Dendritic cell treated with granulocyte-macrophage colony-stimulating factor and Interleukin-4, amounts not matched to agents 40 ng/mL and 50 ng/mL, for 4 days (primary cell): ENCODE measurements around the gene WDR5.

ENCODE experiments used
- H3K27ac Mint-ChIP-seq: one replicate; pipeline ENCODE4 v1.8.0; 2022; ENCODE audit warnings: mild to moderate bottlenecking, mixed read lengths
- H3K27me3 Mint-ChIP-seq: one replicate; pipeline ENCODE4 v1.8.0; 2022; ENCODE audit warnings: mild to moderate bottlenecking, mixed read lengths
- H3K36me3 Mint-ChIP-seq: one replicate; pipeline ENCODE4 v1.8.0; 2022; ENCODE audit warnings: low read depth, mixed read lengths
- H3K4me1 Mint-ChIP-seq: one replicate; pipeline ENCODE4 v1.8.0; 2022; ENCODE audit warnings: low read depth, mixed read lengths
- H3K4me3 Mint-ChIP-seq: one replicate; pipeline ENCODE4 v1.8.0; 2022; ENCODE audit warnings: mild to moderate bottlenecking, moderate library complexity, mixed read lengths
- H3K9me3 Mint-ChIP-seq: one replicate; pipeline ENCODE4 v1.8.0; 2022; ENCODE audit warnings: mixed read lengths
- intact Hi-C: fragments of 100-400 bp; cut with micrococcal nuclease; formaldehyde crosslinking; loops from one replicate; pipeline ENCODE4 v1.15.0; 2022

Gene WDR5

GRCh38 chr9:134158753-134159392, 23.0 kb downstream of the WDR5 start:
- peaks cover 5% of the 10 kb centered on the region for H3K27me3 Mint-ChIP-seq
- peaks cover 78% of the 10 kb centered on the region for H3K36me3 Mint-ChIP-seq
- no peak overlapping the region for H3K27ac Mint-ChIP-seq
- peaks cover 24% of the 10 kb centered on the region for H3K4me1 Mint-ChIP-seq
- intact Hi-C loops: no loop called here
- H3K4me3 Mint-ChIP-seq: no peak overlapping the region
- no peaks in the 10 kb centered on the region for H3K9me3 Mint-ChIP-seq

DNA sequence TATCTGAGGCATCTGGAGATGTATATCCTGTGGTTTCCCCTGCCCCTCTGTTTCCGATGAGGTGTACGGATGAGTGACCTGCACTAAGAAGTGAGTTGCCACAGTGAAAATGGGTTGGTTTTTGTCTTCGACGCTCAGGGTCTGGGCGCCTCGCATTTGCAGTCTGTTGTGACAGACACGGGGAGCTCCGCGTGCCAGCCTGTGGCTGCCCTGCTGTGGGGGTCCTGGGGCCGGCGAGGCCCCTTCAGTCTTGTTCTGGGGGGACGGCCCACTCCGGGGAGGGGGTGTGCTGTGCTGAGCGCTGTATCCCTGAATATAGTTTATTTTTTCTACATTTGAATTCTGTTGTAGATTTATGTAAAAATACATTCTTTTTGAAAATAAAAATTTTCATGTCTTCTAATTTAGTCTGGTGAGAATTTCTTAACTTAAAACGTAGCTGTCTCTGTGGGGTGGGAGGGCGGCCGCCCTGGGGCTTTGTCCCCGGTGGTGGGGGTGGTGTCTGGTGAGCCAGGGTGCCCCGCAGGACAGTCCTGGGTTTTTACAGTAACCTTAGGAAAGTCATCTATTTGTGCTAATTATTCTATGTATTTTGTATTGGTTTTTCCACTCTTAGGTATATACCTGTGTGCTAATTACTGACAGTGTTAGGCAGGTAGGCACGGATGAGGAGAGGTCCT, 23.8 kb downstream of the WDR5 start:
- peaks cover 26% of the 10 kb centered on the region for H3K4me1 Mint-ChIP-seq
- no peaks in the 10 kb centered on the region for H3K9me3 Mint-ChIP-seq
- peaks cover 5% of the 10 kb centered on the region for H3K27me3 Mint-ChIP-seq
- intact Hi-C loops: no loop called here
- peaks cover 69% of the 10 kb centered on the region for H3K36me3 Mint-ChIP-seq
- no peak overlapping the region for H3K4me3 Mint-ChIP-seq
- no peak overlapping the region for H3K27ac Mint-ChIP-seq

DNA sequence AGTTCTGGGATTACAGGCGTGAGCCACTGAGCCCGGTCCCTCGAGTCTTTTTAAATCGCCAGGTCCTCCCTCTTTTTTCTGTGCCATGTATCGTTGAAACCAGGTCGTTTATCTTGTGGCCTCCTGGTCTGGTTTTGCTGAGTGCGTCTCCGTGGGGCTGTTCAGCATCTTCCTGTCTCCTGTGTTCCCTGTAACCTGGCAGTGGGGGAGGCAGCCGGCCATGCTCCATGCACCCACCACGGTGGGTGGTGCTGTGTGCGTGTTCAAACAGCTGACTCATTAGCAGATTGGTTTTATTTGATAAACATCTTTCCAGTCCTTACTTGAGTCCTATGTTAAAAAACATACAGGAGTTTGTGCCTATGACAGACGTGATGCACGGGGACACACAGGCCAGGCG, 25.8 kb downstream of the WDR5 start:
- Mint-ChIP-seq H3K36me3 (peaks cover 50% of the 10 kb centered on the region), H3K4me1 (peaks cover 38% of the 10 kb centered on the region), H3K27ac (no peak overlapping the region), H3K9me3 (no peaks in the 10 kb centered on the region), H3K27me3 (peaks cover 5% of the 10 kb centered on the region), H3K4me3 (no peak overlapping the region)
- intact Hi-C loops: no loop called here

- Mint-ChIP-seq H3K27me3 (peaks cover 5% of the 10 kb centered on the region), H3K4me3 (no peak overlapping the region), H3K4me1 (peaks cover 38% of the 10 kb centered on the region), H3K27ac (no peak overlapping the region), H3K9me3 (no peaks in the 10 kb centered on the region), H3K36me3 (peaks cover 44% of the 10 kb centered on the region)
- intact Hi-C loops: no loop called here
Measured at GRCh38 chr9:134162212-134162775, 26.4 kb downstream of the WDR5 start.

GRCh38 chr9:134162926-134163370, 27.1 kb downstream of the WDR5 start:
- H3K4me3 Mint-ChIP-seq: no peak overlapping the region
- H3K36me3 Mint-ChIP-seq: peaks cover 37% of the 10 kb centered on the region
- intact Hi-C loops: no loop called here

GRCh38 chr9:134163371-134164196, 27.7 kb downstream of the WDR5 start:
- peaks cover 38% of the 10 kb centered on the region for H3K4me1 Mint-ChIP-seq
- intact Hi-C loops: loop anchor here (1.0 kb wide), 1 partner anchor 28 kb away; no protein-coding TSS in a partner anchor
- H3K27ac Mint-ChIP-seq: no peak overlapping the region
- H3K27me3 Mint-ChIP-seq: peaks cover 5% of the 10 kb centered on the region
- H3K9me3 Mint-ChIP-seq: peaks cover 3% of the 10 kb centered on the region
- peaks cover 31% of the 10 kb centered on the region for H3K36me3 Mint-ChIP-seq
- H3K4me3 Mint-ChIP-seq: no peak overlapping the region

More at GRCh38 chr9:134162926-134163370, 27.1 kb downstream of the WDR5 start:
- H3K4me1 Mint-ChIP-seq: peaks cover 38% of the 10 kb centered on the region
- no peaks in the 10 kb centered on the region for H3K9me3 Mint-ChIP-seq
- peaks cover 5% of the 10 kb centered on the region for H3K27me3 Mint-ChIP-seq
- H3K27ac Mint-ChIP-seq: no peak overlapping the region

- Mint-ChIP-seq H3K27me3 (peaks cover 5% of the 10 kb centered on the region), H3K9me3 (peaks cover 7% of the 10 kb centered on the region), H3K4me3 (no peak overlapping the region), H3K27ac (no peak overlapping the region), H3K36me3 (peaks cover 18% of the 10 kb centered on the region), H3K4me1 (peaks cover 44% of the 10 kb centered on the region)
- intact Hi-C loops: loop anchor here (1.0 to 5.0 kb wide), 2 partner anchors 30 to 162 kb away; partner anchors contain the start of gene RXRA
Measured at GRCh38 chr9:134164879-134165278, 29.0 kb downstream of the WDR5 start.

- Mint-ChIP-seq H3K9me3 (peaks cover 7% of the 10 kb centered on the region), H3K27me3 (peaks cover 5% of the 10 kb centered on the region), H3K27ac (no peak overlapping the region), H3K4me1 (peaks cover 45% of the 10 kb centered on the region), H3K4me3 (no peak overlapping the region), H3K36me3 (peaks cover 10% of the 10 kb centered on the region)
- intact Hi-C loops: loop anchor here (5.0 kb wide), 1 partner anchor 162 kb away; the partner anchor contains the start of gene RXRA
Measured at GRCh38 chr9:134165357-134166315, 29.8 kb downstream of the WDR5 start.

GRCh38 chr9:134166374-134166773, 30.5 kb downstream of the WDR5 start:
- no peak overlapping the region for H3K4me3 Mint-ChIP-seq
- no peak overlapping the region for H3K27ac Mint-ChIP-seq

GRCh38 chr9:134167530-134167931, 31.6 kb downstream of the WDR5 start:
- H3K36me3 Mint-ChIP-seq: no peaks in the 10 kb centered on the region
- H3K9me3 Mint-ChIP-seq: peaks cover 7% of the 10 kb centered on the region
- peaks cover 35% of the 10 kb centered on the region for H3K4me1 Mint-ChIP-seq
- H3K27me3 Mint-ChIP-seq: no peaks in the 10 kb centered on the region
- intact Hi-C loops: loop anchor here (5.0 kb wide), 1 partner anchor 160 kb away; the partner anchor contains the start of gene RXRA
- no peak overlapping the region for H3K27ac Mint-ChIP-seq
- no peak overlapping the region for H3K4me3 Mint-ChIP-seq

More at GRCh38 chr9:134166374-134166773, 30.5 kb downstream of the WDR5 start:
- intact Hi-C loops: loop anchor here (5.0 kb wide), 1 partner anchor 161 kb away; the partner anchor contains the start of gene RXRA
- Mint-ChIP-seq H3K27me3 (peaks cover 5% of the 10 kb centered on the region), H3K36me3 (peaks cover 5% of the 10 kb centered on the region), H3K4me1 (peaks cover 45% of the 10 kb centered on the region), H3K9me3 (peaks cover 7% of the 10 kb centered on the region)

DNA sequence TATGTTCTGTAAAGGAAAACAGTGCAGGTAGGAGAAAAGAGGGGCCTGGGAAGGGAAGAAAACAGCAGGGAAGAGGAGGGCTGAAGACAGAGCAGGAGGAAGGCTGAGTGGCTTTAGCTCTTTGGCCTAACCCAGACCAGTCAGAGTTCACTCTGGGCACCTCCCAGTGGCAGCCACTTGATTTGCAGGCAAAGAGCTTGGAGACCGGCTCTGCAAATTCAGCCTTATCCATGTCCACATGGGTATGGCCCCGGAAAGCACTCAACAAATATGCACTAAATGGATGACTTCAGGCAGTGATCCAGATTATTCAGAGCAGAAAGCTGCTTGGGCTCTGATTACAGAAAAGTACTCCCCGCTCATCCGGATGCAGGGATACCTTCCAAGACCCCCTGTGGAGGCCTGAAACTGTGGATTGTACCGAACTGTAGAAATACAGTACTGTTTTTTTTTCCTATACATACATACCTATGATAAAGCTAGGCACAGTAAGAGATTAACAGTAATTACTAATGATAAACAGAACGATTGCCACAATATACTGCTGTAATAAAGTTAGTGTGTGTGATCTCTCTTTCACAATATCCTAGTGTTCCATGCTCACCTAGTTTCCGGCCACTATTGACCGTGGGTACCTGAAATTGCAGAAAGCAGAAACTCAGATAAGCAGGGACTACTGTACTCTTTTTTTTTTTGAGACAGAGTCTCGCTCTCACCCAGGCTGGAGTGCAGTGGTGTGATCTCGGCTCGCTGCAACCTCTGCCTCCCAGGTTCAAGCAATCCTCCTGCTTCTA, 33.1 kb downstream of the WDR5 start:
- intact Hi-C loops: loop anchor here (5.0 kb wide), 1 partner anchor 158 kb away; the partner anchor contains the start of gene RXRA
- peaks cover 25% of the 10 kb centered on the region for H3K4me1 Mint-ChIP-seq
- H3K4me3 Mint-ChIP-seq: no peak overlapping the region
- no peaks in the 10 kb centered on the region for H3K36me3 Mint-ChIP-seq
- no peaks in the 10 kb centered on the region for H3K27me3 Mint-ChIP-seq
- H3K27ac Mint-ChIP-seq: no peak overlapping the region
- H3K9me3 Mint-ChIP-seq: peaks cover 7% of the 10 kb centered on the region
